Brain pericyte (primary cell): ENCODE measurements around the gene NTRK2.

Source experiments
- DNase-seq: peaks from one replicate; pipeline ENCODE4 v3.0.0-alpha.2; 2012; ENCODE audit warnings: low read depth, low spot score

NTRK2 gene

DNA sequence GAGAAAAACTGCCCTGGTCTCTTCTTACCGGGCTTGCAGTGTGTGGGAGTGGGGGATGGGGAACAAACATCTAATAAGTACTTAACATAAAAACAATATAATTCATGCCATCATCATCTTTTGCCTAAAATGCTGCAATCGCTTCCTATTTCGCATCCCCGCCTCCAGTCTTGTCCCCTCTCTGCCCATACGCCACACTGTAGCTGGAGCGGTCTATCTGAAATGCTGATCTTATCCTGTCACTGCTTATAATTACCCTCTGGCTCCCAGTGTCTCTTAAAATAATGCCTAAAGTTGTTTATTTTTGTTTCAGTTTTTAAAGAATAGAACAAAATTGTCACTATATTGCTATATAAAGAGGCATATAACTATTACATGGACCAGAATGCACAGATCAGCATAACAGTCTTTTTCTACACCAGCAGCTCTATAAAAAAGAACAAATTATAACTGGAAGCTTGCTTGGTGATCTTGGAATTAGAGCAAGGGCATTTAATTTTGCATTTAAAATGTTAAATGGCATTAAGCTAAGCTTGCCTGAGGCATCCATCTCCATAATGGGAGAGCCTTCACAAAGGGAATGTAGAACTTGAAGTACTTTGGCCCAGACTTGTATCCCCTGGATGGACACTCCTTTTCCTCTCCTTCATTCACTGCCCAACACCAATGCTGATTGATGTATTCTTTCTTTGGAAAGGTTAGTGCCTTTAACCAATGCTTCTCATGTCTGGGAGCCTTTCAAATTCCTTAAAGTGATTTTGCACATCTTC lies 12.2 kb downstream of the NTRK2 start:
- no peak for DNase-seq

DNA sequence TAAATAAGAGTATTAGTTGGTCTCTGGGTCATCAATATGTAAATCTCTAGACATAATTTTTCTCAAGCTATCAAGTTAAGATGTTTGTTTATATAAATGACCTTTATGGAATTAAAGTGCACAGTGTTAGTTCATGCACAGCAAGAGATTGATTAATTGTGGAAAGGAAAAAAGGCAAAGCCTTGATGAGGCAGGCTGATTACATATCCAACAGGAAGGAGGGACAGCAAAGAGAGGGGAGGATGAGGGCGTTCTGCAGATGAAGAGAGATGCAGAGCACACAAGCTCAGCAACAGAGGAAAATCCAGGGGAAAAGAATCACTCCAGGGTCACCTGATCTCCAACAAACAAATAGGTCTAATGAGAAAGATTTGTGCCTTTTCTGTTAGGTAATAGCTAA lies 16.5 kb downstream of the NTRK2 start:
- DNase-seq: no peak

DNA sequence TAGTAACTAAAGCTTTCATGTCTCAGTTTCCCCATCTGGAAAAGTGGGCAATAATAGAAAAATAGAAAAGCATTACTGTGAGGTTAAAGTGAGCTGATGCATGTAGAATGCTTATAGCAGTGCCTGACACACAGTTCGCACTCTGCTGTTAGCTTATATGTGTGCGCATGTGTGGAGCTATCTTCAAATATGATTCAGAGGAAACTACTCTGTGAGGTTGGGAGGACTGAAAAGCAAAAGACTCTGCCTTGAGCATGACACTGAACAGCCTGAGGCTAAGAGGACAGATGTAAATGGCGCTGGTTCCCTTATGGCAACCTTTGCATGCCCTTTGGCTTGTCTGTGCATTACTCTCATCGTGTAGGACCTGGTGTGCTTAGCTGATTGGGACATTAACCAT lies 19.4 kb downstream of the NTRK2 start:
- DNase-seq: no peak

DNA sequence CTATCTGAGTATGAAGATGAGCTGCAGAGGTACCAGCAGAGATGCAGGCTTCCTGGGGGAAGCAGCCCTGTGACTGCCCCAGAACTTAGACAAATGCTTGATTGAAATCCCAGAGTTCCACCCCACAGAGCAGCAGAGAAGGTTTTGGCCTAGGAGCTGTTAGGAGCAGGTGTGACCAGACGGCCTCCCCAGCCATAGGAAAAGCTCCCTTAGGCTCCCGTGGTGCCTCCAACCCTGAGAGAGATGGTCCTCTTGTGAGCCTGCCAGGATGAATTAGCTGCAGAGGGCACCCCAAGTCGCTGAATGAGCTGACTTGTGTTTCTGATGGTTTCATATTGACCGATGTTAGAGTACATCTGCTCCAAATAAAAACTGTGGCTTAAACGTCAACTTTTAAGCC lies 22.1 kb downstream of the NTRK2 start:
- no peak for DNase-seq

DNA sequence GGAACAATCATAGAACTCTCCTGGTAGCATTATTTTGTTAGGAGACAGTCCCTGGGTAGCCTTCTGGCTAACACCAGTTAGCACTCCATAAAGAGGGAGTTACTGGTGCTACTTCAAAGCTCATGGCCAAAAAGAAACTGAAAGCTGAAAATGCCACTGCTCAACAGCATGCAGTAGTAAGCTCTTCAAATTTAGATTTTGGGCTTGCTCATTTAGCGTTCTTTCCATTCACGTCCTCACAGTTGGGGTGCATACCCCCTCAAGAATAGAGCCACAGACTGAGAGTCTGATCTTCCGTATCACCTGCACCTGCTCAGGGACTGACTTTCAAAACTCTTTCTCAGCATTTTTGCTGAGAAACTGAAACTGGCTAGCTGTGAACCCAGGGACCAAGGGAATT lies 24.7 kb downstream of the NTRK2 start:
- no peak for DNase-seq

DNA sequence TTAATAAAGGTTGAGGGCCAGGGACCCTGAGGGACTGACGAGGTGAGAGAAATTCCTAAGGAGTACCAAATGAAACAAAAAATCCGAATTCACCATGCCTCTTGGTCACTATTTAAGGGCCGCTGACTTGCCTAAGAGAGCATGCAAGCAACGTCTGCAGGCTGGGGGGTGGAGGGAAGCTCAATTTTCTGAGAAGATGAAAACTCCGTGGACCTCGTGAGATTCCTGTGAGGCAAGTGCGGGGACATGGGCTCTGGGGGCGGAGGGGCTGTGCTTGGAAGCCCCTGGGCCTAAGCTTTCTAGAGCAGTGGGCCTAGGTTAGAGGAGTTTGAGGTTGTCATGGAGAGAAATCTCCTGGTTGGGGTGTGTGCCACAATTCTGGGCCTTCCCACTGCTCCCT lies 27.5 kb downstream of the NTRK2 start:
- DNase-seq: no peak

DNA sequence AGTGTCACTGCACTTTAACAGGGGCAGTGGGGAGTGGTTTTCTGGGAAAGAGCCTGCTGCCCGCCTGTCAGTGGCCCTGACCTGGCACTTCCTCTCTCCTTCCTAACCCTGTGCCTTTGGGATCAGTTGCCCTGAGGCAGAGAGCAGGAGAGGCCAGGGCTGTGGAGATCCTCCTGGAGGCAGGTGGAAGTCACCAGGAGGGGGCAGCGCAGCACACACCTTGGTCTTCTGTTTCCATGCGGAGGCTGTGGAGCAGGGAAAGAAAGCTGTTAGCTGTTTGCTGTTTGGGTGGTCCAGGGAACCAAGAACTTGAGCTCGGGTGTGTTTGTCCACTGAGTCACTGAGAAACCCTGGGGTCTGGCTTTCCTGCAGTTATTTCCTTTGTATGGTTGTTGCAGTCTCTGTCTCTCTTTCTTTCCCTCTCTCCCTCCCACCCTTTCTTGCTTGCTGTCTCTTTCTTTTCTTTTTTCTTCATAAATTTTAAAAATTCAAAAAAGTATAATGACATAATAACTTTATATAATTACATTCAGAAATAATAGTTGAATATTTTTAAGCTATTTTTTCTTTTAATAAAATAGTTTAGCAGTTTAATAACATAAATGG lies 28.1 kb downstream of the NTRK2 start:
- DNase-seq: peak; percentile 20

DNA sequence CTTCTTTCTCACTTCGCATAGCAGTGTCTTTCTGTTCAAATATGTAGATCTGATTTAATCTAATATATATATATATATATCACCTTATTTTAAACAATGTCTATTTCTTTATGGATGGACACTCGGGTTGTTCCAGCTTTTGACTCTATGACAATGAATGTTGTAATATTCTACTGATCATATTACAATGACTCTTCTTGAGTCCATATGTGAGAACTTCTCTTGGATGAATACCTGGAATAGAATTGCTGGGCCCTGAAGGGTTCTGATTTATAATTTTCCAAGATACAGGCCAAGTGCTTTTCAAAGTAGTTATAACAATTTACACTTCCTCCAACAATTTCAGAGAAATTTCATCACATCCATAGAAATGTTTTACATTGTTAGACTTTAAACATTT lies 28.8 kb downstream of the NTRK2 start:
- DNase-seq: no peak

DNA sequence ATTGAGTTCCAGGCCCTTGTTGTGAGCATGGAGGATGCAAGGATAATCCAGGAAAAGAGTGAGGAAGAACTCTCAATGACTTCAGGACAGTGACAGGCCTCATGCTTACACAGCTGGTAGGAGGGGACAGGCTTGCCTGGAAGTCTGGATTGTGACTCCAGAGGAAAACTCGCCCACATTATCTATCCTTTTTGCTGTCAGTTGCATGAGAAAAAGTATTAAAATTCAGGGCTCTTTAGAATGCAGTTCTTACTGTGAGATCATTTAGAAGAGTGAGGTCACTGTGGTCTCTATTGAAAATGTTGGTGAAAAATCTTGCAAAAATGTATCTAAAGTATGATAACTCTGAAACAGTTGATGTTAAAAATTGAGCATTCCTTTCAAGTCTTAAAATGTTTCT lies 30.5 kb downstream of the NTRK2 start:
- no peak for DNase-seq

DNA sequence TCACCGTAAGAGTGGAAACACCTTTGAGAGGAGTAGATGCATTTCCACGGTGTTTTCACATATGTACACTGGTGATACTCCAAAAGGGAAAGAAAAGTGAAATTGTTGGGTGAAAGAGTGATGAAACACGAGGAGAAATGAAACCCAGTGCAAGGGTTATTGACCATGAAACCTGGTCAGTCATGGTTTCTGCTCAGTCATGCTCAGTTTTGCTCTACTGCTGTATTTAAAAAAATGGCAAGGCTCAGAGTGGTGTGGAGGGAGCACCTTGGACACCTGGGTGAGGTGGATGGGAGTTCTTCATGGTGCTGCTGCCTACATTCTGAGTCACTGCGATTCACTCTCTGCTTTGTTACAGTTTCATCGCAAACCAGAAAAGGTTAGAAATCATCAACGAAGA lies 32.3 kb downstream of the NTRK2 start:
- no peak for DNase-seq

DNA sequence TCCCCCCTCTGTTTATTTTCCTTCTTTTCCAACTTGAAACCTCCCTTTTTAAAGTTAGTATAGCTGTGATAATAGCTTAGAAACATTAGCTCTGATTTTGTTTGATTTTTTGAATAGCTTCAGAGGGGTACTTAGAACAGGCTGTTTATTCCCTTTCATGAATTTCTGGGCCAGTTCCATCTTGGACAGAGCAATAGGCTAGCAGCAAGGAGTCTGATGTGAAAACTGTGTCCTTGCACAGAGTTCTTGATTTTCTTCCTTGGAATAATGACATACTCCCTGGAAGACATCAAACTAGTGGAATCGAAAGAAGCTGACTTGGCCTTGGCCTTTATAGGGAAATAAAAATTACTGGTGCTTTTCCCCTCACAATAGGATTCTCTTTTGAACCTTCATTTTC lies 32.9 kb downstream of the NTRK2 start:
- no peak for DNase-seq

DNA sequence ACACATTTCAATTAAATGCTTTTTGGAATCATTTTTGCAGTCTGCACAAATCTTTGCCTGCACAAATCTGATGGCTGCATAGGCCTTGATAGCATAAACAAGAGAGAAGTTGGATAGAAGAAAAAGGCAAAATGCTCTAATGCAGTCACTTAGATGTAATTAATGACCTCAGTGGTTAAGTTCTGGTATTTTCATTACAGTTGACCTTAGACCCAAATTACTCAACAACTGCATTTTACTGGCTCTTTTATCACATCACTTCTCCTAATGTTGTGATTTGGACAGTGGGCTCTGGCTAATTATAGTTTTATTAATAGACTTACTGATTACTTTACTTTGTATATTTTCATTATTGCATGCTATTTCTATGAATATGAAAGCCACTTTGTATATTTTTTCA lies 34.3 kb downstream of the NTRK2 start:
- DNase-seq: no peak

DNA sequence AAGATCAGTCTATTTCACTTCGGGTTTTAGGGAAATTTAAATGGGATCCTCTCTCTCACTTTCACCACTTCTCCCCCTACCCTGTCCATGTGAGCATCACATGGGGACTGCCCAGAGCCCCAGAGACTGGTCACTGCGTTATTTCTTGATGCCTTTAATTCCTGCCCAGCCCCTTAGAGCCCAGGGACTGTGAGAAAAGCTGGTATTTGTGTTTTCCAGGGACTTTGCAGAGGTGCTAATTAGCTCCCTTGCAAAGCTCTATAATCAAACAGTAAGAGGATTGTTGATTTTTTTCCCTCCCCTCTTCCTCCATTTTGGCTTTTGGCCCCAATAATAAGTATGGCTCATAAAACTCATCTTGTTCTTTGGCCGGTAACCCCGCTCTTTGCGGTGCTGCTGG lies 35.6 kb downstream of the NTRK2 start:
- no peak for DNase-seq

DNA sequence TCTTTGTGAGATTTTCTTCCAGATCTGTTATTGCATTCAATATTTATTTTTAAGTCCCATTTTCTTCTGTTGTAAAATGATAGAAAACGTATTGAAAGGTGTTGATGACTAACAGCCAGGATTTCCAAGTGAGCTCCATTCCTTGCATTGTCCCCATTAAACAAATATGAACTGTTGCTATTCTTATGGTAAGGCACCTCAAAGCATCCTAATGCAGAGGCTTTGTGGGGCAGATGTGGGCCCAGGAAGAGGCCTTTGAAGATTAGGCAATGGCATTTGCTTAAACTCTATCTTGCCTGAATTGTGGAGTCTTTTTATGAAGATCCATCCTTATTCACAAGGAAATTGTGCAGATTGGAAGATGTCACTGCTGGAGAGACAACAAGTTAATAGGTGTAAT lies 38.9 kb downstream of the NTRK2 start:
- DNase-seq: no peak

DNA sequence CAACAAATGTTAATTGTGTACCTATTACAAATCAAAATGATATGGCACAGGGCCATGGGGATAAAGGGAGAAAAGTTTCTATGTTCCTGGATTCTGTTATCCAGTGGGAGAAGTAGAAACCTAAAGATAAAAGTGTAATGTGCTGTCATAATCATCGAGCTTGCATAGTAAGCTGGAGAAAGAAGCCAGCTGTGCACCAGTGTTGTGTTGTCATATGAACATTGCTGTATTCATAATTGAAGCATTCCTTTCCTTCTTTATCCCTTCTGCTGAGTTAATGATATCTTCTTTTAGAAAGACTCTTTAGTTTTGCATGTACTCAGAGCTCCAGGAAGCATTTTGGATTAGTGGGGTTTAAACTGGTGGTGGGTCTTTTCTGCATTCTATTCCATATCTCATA lies 39.5 kb downstream of the NTRK2 start:
- DNase-seq: no peak

DNA sequence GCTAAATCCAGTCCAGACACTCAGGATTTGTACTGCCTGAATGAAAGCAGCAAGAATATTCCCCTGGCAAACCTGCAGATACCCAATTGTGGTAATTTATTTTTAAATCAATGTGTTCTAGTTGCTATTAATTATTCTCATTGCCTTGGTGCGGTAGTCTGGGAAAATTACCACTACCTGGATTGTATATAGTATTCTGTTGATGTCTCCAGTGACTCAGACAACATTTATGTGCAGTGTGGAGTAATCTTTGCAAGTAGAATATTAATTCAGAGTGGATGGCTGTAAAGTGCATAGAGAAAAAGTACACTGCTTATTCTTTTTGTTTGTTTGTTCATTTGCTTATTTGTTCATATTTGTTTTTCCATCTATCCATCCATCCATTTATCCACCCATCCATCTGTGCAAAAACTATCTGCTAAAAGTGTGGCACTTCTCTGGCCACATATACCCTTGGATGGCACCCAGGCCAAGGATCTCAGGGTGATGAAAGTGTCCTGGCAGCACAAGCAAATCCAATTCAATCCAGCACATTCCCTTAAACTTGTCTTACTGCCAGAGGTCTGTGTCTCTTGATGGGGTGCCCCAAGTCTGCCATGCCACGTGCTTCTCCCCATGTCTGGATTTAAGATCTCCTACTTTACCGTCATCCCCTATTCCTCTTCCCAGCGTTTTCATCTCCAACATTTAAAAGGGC lies 41.3 kb downstream of the NTRK2 start:
- DNase-seq: no peak

DNA sequence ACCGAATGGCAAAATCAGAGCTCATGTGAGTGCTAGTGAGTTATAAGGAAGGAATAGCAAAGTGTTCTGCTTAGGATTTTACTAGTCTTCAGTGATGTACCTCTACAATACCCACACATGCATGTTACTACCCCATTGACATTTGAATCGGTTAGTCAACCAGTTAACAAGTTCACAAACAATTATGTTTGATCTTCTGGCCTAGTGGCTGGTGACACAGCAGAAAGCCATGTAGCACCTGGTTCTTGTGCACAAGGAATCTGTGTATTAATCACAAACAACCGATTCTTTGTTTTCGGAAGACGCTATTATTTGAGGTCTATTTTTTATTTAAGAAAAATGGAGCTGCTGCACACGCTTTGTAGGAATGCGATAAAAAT lies 41.9 kb downstream of the NTRK2 start:
- no peak for DNase-seq

DNA sequence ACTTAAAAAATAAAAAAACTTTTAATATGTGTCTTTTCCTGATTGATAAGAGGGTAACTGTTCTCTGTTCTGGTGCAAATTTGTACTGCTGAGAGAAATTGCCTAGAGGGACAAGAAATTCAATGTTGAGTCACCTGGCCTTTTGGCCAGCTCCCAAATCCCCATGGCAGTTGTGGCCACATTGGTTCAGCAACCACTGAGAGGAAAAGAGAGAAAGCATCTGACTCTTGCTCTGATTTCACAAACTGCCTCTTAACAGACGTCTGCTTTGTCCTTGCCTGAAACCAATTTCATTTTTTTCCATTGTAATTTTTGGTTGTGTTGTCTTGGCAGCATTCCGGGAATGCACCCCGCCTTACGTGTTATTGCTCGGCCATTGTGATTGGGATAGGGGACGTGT lies 42.4 kb downstream of the NTRK2 start:
- DNase-seq: no peak

DNA sequence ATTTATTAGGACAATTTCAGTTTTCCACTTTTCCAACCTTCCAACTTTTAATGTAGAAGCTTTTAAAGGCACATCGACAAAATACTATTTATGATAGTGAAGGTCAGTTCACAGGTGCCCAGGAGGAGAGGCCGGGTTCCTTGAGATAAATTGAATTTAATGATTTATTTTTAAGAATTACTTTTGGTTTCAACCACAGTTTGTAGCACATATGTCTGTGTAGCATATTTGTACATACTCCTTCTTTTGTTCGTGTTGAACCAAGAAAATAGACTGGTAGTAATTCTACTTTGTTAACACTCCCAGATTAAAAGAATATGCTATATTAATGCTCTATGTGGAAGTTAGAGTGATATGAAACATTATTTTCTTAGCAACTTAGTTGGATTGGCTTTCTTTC lies 46.7 kb downstream of the NTRK2 start:
- DNase-seq: no peak

DNA sequence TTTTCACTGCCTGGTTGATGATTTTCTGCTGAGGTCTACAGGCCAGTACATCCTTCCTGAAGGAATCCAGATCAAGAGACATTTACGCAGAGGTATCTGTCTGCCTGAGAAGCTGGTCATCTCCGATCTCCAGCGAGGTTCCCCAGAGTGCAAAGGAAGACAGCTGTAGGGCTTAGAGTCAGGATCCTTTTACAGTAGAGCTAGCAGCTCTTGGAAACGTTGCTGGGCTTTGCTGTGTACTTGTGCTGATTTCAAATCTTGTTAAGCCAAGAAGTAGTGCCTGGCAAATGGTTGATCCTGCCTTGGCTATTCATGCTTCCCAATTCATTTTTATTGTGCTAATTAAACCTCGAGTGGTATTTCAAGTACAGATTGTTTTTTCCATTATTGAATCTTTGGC lies 48.9 kb downstream of the NTRK2 start:
- no peak for DNase-seq

DNA sequence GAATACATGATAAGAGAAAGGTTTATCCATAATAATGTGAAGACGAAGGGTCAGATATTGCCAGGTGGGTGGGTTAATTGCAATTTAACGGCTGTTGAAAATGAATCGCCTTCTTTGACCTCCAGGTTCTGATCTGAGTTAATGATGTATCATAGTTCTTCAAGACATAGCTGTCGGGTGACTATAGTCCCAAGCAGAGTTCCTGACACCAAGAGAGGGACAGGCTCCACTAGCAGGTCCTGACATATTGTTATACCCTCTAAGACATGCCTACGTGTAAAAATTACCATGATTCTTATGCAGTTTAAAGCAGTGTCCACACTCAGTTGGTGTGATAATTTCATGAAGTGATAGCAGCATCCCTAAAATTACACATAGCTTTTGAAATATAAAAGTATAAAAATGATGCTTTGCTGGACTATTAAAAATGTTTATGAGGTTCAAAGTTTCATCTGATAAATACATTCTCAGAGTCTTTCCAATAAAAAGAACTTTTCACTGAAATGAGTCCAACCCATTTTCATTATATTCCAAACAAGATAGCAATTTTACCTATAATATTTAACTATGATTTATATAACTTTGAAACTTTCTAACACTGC lies 53.0 kb downstream of the NTRK2 start:
- DNase-seq: no peak

DNA sequence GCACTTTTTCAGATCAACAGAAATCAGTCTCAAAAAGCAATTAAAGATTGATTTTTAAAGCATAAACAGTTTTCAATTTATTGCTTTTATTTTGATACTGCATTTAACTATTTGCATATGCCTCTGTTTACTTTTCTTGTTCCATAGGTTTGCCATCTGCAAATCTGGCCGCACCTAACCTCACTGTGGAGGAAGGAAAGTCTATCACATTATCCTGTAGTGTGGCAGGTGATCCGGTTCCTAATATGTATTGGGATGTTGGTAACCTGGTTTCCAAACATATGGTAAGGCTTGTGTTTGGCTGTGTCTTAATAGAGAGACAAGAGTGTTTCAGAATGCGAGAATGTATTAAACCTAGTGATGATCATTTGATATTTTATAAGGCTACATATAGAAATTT lies 53.9 kb downstream of the NTRK2 start:
- DNase-seq: no peak

DNA sequence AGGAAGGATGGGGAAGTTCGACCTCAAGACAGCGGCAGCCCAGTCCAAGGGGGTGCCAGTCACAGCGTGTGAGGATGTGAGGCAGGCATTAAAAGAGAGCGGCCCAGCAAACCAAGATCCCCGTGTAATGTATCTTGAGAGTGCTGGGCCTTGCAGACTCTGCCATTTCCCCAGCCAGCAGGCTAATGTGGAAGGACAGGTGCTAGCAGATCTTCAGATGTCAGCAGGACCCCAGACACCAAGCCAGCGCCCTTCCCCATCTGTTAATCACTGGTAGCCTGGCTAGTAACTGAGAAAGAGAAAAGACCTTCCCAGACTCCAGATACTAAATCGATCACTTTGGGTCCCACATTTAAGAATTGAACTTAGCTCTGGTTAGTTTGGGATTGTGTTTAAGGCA lies 62.2 kb downstream of the NTRK2 start:
- DNase-seq: no peak
